OCI-LY3 (cell line): ENCODE results near the gene TACR1.
"Not testable (repeated sequence)": the region's sequence is repeated elsewhere in the genome, so short reads cannot be mapped to it uniquely, and the experiment has no call there.

Experiments
- EZH2phosphoT487 ChIP-seq: fragments of 200-600 bp; shearing (Covaris generic); IDR thresholded peaks from 2 replicates; pipeline ENCODE4 v1.6.1; 2018; ENCODE audit warnings: antibody characterized with exemption, mixed run types, low read depth
- TF ChIP-seq, protein P1 (sequence below): fragments of 200-600, 300-600 bp; sonication (generic); IDR thresholded peaks from 2 replicates; pipeline ENCODE4 v1.5.1; 2014; ENCODE audit warnings: antibody characterized with exemption, low read length, low read depth

DNA sequence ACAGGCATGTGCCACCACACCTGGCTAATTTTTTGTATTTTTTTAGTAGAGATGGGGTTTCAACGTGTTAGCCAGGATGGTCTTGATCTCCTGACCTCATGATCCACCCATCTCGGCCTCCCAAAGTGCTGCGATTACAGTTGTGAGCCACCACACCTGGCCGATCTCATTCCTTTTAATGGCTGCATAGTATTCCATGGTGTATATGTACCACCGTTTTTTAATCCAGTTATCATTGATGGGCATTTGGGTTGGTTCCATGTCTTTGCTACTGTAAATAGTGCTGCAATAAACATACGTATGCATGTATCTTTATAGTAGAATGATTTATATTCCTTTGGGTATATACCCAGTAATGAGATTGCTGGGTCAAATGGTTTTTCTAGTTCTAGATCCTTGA lies 51.4 kb downstream of the TACR1 start:
- TF ChIP-seq EZH2phosphoT487: not testable (repeated sequence)
- TF ChIP-seq, protein P1, sequence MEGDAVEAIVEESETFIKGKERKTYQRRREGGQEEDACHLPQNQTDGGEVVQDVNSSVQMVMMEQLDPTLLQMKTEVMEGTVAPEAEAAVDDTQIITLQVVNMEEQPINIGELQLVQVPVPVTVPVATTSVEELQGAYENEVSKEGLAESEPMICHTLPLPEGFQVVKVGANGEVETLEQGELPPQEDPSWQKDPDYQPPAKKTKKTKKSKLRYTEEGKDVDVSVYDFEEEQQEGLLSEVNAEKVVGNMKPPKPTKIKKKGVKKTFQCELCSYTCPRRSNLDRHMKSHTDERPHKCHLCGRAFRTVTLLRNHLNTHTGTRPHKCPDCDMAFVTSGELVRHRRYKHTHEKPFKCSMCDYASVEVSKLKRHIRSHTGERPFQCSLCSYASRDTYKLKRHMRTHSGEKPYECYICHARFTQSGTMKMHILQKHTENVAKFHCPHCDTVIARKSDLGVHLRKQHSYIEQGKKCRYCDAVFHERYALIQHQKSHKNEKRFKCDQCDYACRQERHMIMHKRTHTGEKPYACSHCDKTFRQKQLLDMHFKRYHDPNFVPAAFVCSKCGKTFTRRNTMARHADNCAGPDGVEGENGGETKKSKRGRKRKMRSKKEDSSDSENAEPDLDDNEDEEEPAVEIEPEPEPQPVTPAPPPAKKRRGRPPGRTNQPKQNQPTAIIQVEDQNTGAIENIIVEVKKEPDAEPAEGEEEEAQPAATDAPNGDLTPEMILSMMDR: not testable (repeated sequence)
